IgD-negative memory B cell (primary cell): ENCODE results near the gene PTPRM. TPM values are rescaled to one million over a fixed set of nuclear protein-coding genes. Genes with fewer than 3 reads are reported as not detected.

ENCODE experiments used
- H3K27ac Mint-ChIP-seq, 3 donors: one replicate each; pipeline ENCODE4 v1.8.0; 2020 to 2022; ENCODE audit warnings: mild to moderate bottlenecking in 3 of 3, mixed read lengths in 3 of 3, moderate library complexity in 1 of 3
- H3K27me3 Mint-ChIP-seq: one replicate; pipeline ENCODE4 v1.8.0; 2021; ENCODE audit warnings: mixed read lengths
- H3K36me3 Mint-ChIP-seq: one replicate; pipeline ENCODE4 v1.8.0; 2020; ENCODE audit warnings: mild to moderate bottlenecking, mixed read lengths
- H3K4me1 Mint-ChIP-seq, 3 donors: one replicate each; pipeline ENCODE4 v1.8.0; 2020 to 2022; ENCODE audit warnings: mixed read lengths in 3 of 3, mild to moderate bottlenecking in 1 of 3
- H3K4me3 Mint-ChIP-seq, 4 donors: one replicate each; pipeline ENCODE4 v1.8.0; 2020 to 2022; ENCODE audit warnings: mild to moderate bottlenecking in 4 of 4, mixed read lengths in 4 of 4, moderate library complexity in 3 of 4
- H3K9me3 Mint-ChIP-seq, 3 donors: one replicate each; pipeline ENCODE4 v1.8.0; 2020 to 2021; ENCODE audit warnings: mixed read lengths in 3 of 3, mild to moderate bottlenecking in 1 of 3
- polyA plus RNA-seq: library from polyadenylated mRNA; unstranded; fragments of 300-500 nt; fragmentation: Illumina TruSeq; gene quantifications from one replicate; pipeline ENCODE4 v1.2.3, GENCODE V29; 2021

The PTPRM gene
- polyA plus RNA-seq, 1 donor from 2014 or later: 0.61 TPM

DNA sequence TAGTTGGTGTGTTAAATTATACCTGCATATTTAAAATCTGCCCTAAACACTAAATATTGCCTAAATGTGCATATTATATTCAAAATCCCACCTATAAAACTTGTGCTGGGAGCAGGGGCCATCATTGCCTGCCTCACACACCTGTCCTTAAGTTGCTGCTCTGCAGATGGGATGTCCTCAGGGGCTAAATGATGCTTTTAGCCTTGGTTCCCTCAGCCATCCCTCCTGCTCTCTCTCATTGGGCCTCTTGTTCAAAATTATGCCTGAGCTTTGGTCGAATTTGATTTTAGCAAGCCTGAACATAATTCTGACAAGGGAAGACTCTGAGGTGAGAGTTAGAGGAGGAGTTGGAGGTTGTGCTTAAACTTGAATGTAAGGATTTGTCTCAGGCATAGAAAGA is 723.8 kb downstream of the PTPRM start:
- Mint-ChIP-seq H3K27ac (no peak overlapping the region), H3K36me3 (no peaks in the 10 kb centered on the region), H3K4me3 (no peak overlapping the region), H3K4me1 (no peaks in the 10 kb centered on the region), H3K9me3 (peaks cover 0 to 1% (median 0%) of the 10 kb centered on the region in 3 donors), H3K27me3 (peaks cover 6% of the 10 kb centered on the region)

- no peaks in the 10 kb centered on the region for H3K9me3 Mint-ChIP-seq
- no peak overlapping the region for H3K27ac Mint-ChIP-seq
- H3K27me3 Mint-ChIP-seq: peaks cover 3% of the 10 kb centered on the region
- H3K4me3 Mint-ChIP-seq: no peak overlapping the region
- H3K4me1 Mint-ChIP-seq: no peaks in the 10 kb centered on the region
- no peaks in the 10 kb centered on the region for H3K36me3 Mint-ChIP-seq
Measured at GRCh38 chr18:8293184-8293583, 726.1 kb downstream of the PTPRM start.

DNA sequence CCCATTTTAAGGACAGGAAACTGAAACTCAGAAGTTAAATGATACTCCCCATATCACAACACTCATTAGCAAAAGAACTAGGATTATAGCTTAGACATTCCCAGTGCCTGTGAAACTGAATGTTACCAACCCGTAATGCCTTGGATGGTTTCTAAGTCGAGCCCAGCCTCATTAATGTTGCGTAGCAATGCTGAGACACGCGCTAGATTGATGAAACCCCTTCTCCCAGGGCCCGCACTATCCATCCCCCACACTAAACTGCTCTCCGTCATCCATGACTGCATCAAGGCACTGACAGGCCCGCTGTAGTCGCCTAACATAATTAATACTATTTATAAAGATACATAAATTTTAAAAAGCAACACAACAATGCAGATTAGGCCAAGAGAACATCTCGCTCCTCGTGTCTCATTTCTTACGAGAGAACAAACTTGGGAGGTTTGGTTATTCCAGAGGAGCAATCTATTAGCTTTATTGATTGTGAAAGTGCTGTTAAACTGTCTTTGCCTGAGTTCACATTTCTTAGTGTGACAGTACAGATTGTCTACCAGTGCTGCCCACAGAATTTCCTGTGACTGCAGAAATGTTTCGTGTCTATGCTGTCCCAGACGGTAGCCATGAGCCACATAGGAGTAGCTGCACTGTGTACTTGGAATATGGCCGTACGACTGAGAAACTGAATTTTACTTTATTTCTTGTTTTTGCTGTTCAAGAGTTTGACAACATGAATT is 729.9 kb downstream of the PTPRM start:
- no peaks in the 10 kb centered on the region for H3K36me3 Mint-ChIP-seq
- H3K4me3 Mint-ChIP-seq: no peak overlapping the region
- H3K27ac Mint-ChIP-seq: no peak overlapping the region
- no peaks in the 10 kb centered on the region for H3K4me1 Mint-ChIP-seq
- H3K27me3 Mint-ChIP-seq: peaks cover 3% of the 10 kb centered on the region
- peaks cover 0 to 2% (median 0%) of the 10 kb centered on the region in 3 donors for H3K9me3 Mint-ChIP-seq

GRCh38 chr18:8298186-8298585 is 731.1 kb downstream of the PTPRM start:
- Mint-ChIP-seq H3K36me3 (no peaks in the 10 kb centered on the region), H3K27ac (no peak overlapping the region), H3K27me3 (peaks cover 3% of the 10 kb centered on the region), H3K9me3 (peaks cover 0 to 2% (median 0%) of the 10 kb centered on the region in 3 donors), H3K4me1 (no peaks in the 10 kb centered on the region), H3K4me3 (no peak overlapping the region)

DNA sequence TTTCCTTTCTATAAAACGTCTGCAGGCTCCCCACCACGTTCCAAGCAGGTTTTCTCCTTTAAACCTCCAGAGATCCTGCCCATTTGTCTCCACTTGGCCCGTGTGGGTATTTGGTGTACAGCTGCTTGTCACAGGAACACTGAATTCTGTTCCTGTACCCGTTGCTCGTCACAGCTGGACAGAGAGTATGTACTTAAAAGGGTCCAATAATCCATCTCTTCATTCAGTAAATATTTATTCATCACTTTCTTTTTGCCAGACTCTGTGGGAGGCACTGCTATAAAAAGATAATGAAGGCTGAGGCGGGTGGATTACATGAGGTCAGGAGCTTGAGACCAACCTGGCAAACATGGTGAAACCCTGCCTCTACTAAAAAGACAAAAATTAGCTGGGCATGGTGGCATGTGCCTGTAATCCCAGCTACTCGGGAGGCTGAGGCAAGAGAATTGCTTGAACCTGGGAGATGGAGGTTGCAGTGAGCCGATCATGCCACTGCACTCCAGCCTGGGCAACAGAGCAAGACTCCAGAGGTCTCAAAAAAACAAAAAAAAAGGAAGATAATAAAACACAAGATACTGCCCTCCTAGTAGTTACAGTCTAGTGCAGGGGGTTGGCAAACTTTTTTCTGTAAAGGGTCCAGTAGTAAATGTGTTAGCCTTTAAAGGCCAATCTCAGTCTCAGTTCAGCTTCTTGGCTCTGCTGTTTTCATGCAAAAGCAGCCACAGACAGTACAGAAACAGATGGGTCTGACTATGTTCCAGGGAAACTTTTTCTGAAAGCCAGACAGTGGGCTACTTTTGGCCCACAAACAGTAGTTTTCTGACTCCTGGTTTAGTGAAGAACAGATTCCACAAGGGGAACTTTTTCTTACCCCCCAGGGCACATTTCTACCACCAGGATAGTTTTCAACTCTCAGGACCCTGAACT is 732.2 kb downstream of the PTPRM start:
- H3K4me3 Mint-ChIP-seq: no peak overlapping the region
- no peaks in the 10 kb centered on the region for H3K36me3 Mint-ChIP-seq
- H3K4me1 Mint-ChIP-seq: peaks cover 0 to under 1% (median 0%) of the 10 kb centered on the region in 3 donors
- H3K27ac Mint-ChIP-seq: no peak overlapping the region
- peaks cover 0 to 2% (median 0%) of the 10 kb centered on the region in 3 donors for H3K9me3 Mint-ChIP-seq
- H3K27me3 Mint-ChIP-seq: no peaks in the 10 kb centered on the region

- no peak overlapping the region for H3K4me3 Mint-ChIP-seq
- H3K36me3 Mint-ChIP-seq: no peaks in the 10 kb centered on the region
- H3K9me3 Mint-ChIP-seq: peaks cover 0 to 2% (median 0%) of the 10 kb centered on the region in 3 donors
- no peaks in the 10 kb centered on the region for H3K27me3 Mint-ChIP-seq
- no peak overlapping the region for H3K27ac Mint-ChIP-seq
- peaks cover 0 to 1% (median 0%) of the 10 kb centered on the region in 3 donors for H3K4me1 Mint-ChIP-seq
Measured at GRCh38 chr18:8300751-8301410, 733.8 kb downstream of the PTPRM start.

DNA sequence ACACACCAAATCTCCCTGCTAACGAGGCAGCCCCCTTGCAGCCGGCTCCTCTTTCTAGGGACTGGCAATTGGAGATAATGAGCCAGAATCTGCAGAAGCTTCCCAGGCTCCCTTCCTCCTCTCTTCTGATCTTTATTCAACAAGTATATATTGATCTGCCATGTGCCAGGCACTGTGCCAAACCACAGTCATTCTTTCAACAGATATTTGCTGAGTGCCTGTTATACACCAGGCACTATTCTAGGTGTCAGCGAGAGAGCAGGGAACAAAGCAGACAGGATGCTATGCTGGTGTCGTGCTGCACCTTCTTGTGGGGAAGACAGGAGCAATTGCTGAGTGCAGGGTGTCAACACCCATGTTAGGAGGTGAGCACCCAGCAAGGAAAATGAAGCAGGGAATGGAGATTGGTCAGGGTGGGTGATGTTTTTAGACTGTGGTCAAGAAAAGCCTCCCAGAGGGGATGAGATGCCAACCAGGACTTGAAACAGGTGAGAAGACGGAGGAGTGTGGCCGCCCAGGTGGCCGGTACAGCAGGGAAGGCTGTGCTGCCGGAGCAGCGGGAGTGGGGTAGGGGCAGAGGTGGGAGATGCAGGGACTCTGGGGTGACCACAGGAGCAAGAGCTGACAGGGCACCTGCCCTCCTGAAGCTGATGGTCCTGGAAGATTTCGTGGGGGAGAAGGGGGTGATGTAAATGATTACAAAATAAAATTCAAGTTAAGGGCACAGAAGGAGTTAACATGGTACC is 734.5 kb downstream of the PTPRM start:
- H3K27me3 Mint-ChIP-seq: no peaks in the 10 kb centered on the region
- peaks cover 0 to 2% (median 0%) of the 10 kb centered on the region in 3 donors for H3K9me3 Mint-ChIP-seq
- no peak overlapping the region for H3K27ac Mint-ChIP-seq
- no peaks in the 10 kb centered on the region for H3K36me3 Mint-ChIP-seq
- H3K4me1 Mint-ChIP-seq: peaks cover 0 to 1% (median 0%) of the 10 kb centered on the region in 3 donors
- H3K4me3 Mint-ChIP-seq: no peak overlapping the region

DNA sequence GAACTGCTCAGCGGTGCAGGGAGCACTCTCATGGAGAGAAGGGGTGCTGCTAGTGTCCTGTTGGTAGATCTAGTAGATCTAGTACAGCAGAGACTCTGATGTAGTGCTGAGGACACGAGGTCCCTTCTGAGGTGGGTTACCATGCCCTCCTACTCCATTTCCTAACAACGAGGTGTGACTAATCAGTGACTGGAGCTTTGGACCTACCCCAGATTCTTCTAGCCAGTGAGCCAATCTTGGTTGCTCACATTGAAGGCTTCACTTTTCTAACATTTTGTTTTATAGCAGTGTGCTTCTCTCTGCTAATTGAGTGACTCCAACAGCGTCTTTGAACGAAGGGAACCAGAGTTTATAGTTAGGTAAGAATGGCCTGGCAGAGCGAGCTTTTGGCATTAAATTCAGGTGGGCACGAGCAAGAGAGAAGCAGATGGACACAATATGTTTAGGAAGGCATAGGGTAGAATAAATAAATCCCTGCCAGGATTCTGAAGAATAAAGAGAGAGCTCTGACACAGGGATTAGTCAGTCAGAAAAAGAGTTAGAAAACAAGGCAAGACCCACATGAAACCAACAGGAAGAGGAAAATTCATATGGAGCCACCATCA is 736.1 kb downstream of the PTPRM start:
- H3K4me3 Mint-ChIP-seq: no peak overlapping the region
- H3K27ac Mint-ChIP-seq: peak overlapping the region in 1 of 3 donors; percentile 20
- H3K4me1 Mint-ChIP-seq: peaks cover 0 to 1% (median 0%) of the 10 kb centered on the region in 3 donors
- H3K9me3 Mint-ChIP-seq: peaks cover 0 to 2% (median 0%) of the 10 kb centered on the region in 3 donors
- H3K27me3 Mint-ChIP-seq: no peaks in the 10 kb centered on the region
- no peaks in the 10 kb centered on the region for H3K36me3 Mint-ChIP-seq

DNA sequence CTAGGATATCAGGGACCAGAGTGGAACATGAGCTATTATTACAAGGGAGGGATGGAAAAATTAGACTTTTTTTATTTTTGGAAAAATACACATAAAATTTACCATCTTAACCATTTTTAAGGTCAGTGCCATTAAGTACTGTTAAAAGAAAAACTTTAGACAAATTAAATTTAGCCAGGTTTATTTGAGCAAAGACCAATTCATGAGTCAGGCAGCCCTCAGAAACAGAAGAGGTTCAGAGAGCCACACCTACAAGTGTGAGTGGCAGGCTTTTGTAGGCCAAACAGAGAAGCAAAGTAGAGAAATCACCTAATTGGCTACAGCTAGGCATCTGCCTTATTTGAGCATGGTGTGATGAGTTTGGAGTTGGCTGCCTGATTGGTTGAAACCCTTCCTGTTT is 740.8 kb downstream of the PTPRM start:
- Mint-ChIP-seq H3K4me1 (peaks cover 0 to 1% (median 0%) of the 10 kb centered on the region in 3 donors), H3K4me3 (no peak overlapping the region), H3K27me3 (peaks cover 3% of the 10 kb centered on the region), H3K36me3 (no peaks in the 10 kb centered on the region), H3K9me3 (no peaks in the 10 kb centered on the region), H3K27ac (no peak overlapping the region)

GRCh38 chr18:8313043-8313442 is 745.9 kb downstream of the PTPRM start:
- Mint-ChIP-seq H3K9me3 (peaks cover 0 to 2% (median 1%) of the 10 kb centered on the region in 3 donors), H3K4me1 (no peaks in the 10 kb centered on the region)

DNA sequence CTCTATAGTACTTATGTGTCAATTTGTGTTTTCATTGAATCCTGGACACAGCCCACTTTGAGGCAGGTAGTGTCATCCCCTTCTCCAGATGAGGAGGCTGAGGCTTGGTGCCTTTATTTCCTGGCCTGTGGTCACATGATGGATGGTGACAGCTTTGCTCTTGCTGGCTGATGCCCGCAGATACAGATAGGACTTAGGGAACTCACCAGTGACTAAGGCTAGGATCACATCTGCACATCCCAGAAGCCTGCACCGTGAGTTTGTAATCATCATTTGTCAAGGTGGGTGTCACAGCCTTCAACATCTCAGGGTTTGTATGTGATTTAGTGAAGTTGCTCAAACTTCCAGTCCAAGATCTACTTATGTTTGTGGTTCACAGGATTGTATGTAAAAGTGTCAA is 747.0 kb downstream of the PTPRM start:
- H3K27me3 Mint-ChIP-seq: peaks cover 7% of the 10 kb centered on the region

More at GRCh38 chr18:8313043-8313442, 745.9 kb downstream of the PTPRM start:
- no peak overlapping the region for H3K4me3 Mint-ChIP-seq
- H3K27ac Mint-ChIP-seq: no peak overlapping the region
- no peaks in the 10 kb centered on the region for H3K36me3 Mint-ChIP-seq
- H3K27me3 Mint-ChIP-seq: peaks cover 7% of the 10 kb centered on the region

GRCh38 chr18:8319798-8320489 is 752.8 kb downstream of the PTPRM start:
- Mint-ChIP-seq H3K36me3 (no peaks in the 10 kb centered on the region), H3K27me3 (peaks cover 4% of the 10 kb centered on the region), H3K4me3 (no peak overlapping the region), H3K4me1 (no peaks in the 10 kb centered on the region), H3K9me3 (peaks cover 0 to 4% (median 1%) of the 10 kb centered on the region in 3 donors), H3K27ac (no peak overlapping the region)

More for the DNA sequence above, 747.0 kb downstream of the PTPRM start:
- no peak overlapping the region for H3K27ac Mint-ChIP-seq
- H3K4me3 Mint-ChIP-seq: no peak overlapping the region
- no peaks in the 10 kb centered on the region for H3K36me3 Mint-ChIP-seq
- no peaks in the 10 kb centered on the region for H3K4me1 Mint-ChIP-seq
- H3K9me3 Mint-ChIP-seq: peaks cover 0 to 3% (median 1%) of the 10 kb centered on the region in 3 donors

- Mint-ChIP-seq H3K27ac (no peak overlapping the region), H3K4me3 (no peak overlapping the region), H3K4me1 (no peaks in the 10 kb centered on the region), H3K36me3 (no peaks in the 10 kb centered on the region), H3K9me3 (peaks cover 1 to 4% (median 3%) of the 10 kb centered on the region in 3 donors), H3K27me3 (no peaks in the 10 kb centered on the region)
Measured at GRCh38 chr18:8322486-8322885, 755.4 kb downstream of the PTPRM start.
